ENCODE measurements around the gene HES5. TPM values are rescaled to one million over a fixed set of nuclear protein-coding genes. Genes with fewer than 3 reads are reported as not detected.

Gene HES5
- total and polyA plus RNA-seq, 10 of the 15 experiments (the other 5 are each of a cell fraction or from before 2014, with no cell fraction given): 0.12 to 0.15 TPM; not detected in 8

GRCh38 chr1:2570332-2570731 is 40.3 kb upstream of the HES5 start:
- SMC1A ChIA-PET (ENCODE audit: uncharacterized antibody, unreplicated experiment): interaction anchor here (1.5 kb wide), 1 partner anchor 13 kb away, joined by 3 read pairs; no protein-coding TSS in a partner anchor
- Histone ChIP-seq H3K4me1 (ENCODE audit: control insufficient read depth, insufficient read depth, low read length) (peaks cover under 1% of the 10 kb centered on the region; the same call in 1 of the 2 replicates), H3K9ac (ENCODE audit: control insufficient read depth, insufficient read depth, low read length) (no peak overlapping the region), H3K4me3 (no peak overlapping the region), H3K9me3 (replicated peaks; ENCODE audit: control insufficient read depth, insufficient read depth, low read length) (peaks cover 2% of the 10 kb centered on the region; the same call in 1 of the 3 replicates), H2AFZ (ENCODE audit: control insufficient read depth, low read depth, low read length) (no peak overlapping the region), H3K27ac (ENCODE audit: control insufficient read depth, insufficient read depth) (no peak overlapping the region), H3K79me2 (ENCODE audit: control insufficient read depth, insufficient read depth, low read length) (no peaks in the 10 kb centered on the region), H3K4me2 (ENCODE audit: control insufficient read depth, insufficient read depth) (no peak overlapping the region), H4K20me1 (ENCODE audit: control insufficient read depth, insufficient read depth) (no peaks in the 10 kb centered on the region), H3K36me3 (ENCODE audit: control insufficient read depth in 2 of 2, insufficient read depth in 2 of 2, low read length in 1 of 2) (no peaks in the 10 kb centered on the region), H3K27me3 (replicated peaks in 1 of 2; ENCODE audit: control insufficient read depth in 2 of 2, insufficient read depth in 2 of 2, low read length in 1 of 2) (no peaks in the 10 kb centered on the region)
- RAD21 ChIA-PET (ENCODE audit: unreplicated experiment): no interaction called here
- no TSS peak for BruUV-seq (replicated peaks)
- 91% methylated on average over 17 of the region's 17 CpGs for WGBS (ENCODE audit: insufficient coverage, insufficient replicate concordance, low lambda C conversion rate, missing lambda C conversion rate)
- DNase-seq (ENCODE audit: low read depth, low spot score): no peak
- intact Hi-C loops (cut with micrococcal nuclease; ENCODE audit: unreplicated experiment): no loop called here
- in situ Hi-C loops (cut with MboI): no loop called here
- ATAC-seq: no peak
- no peak for TF ChIP-seq ZNF207 (IDR thresholded peaks at IDR 0.05; ENCODE audit: borderline replicate concordance)
- no peak for TF ChIP-seq PAX8 (IDR thresholded peaks at IDR 0.05)
- TF ChIP-seq HDGF (IDR thresholded peaks at IDR 0.05): no peak
- no peak for TF ChIP-seq SMC3 (IDR thresholded peaks at IDR 0.05; ENCODE audit: borderline replicate concordance, low read length)
- no peak for TF ChIP-seq BRCA1 (IDR thresholded peaks at IDR 0.05; ENCODE audit: low read depth, low read length)
- TF ChIP-seq EED (IDR thresholded peaks at IDR 0.05; ENCODE audit: low read depth): no peak
- TF ChIP-seq MTA2 (IDR thresholded peaks at IDR 0.05; ENCODE audit: low read depth): no peak
- no peak for TF ChIP-seq RB1 (IDR thresholded peaks at IDR 0.05; ENCODE audit: borderline replicate concordance)
- TF ChIP-seq BHLHE40 (IDR thresholded peaks at IDR 0.05; ENCODE audit: borderline replicate concordance in 1 of 2, low read depth in 2 of 2, low read length in 1 of 2): no peak
- no peak for TF ChIP-seq EZH2 (IDR thresholded peaks at IDR 0.05; ENCODE audit: borderline replicate concordance, control insufficient read depth, low read depth, low read length)
- TF ChIP-seq NR2F1 (conservative IDR thresholded peaks at IDR 0.05): no peak
- TF ChIP-seq CEBPB (IDR thresholded peaks at IDR 0.05; ENCODE audit: borderline replicate concordance in 1 of 2, low read depth in 2 of 2, low read length in 2 of 2): no peak
- no peak for TF ChIP-seq NFIC (IDR thresholded peaks at IDR 0.05; ENCODE audit: low read depth, low read length)
- TF ChIP-seq ESRRA (IDR thresholded peaks at IDR 0.05; ENCODE audit: low read length): no peak
- TF ChIP-seq HCFC1 (IDR thresholded peaks at IDR 0.05; ENCODE audit: low read length): no peak
- TF ChIP-seq STAT1 (conservative IDR thresholded peaks at IDR 0.05): no peak
- TF ChIP-seq BMI1 (IDR thresholded peaks at IDR 0.05; ENCODE audit: borderline replicate concordance): no peak
- TF ChIP-seq MYB (IDR thresholded peaks at IDR 0.05; ENCODE audit: borderline replicate concordance, low read depth, low read length): no peak
- no peak for TF ChIP-seq CHD1 (IDR thresholded peaks at IDR 0.05; ENCODE audit: low read depth, low read length)
- TF ChIP-seq ZBTB11 (CRISPR knock-in tag; IDR thresholded peaks at IDR 0.05): no peak
- POLR2A ChIA-PET: no interaction called here
- no peak for FAIRE-seq
- CTCF ChIA-PET: no interaction called here
